HEK293T (cell line): Measurements from ENCODE around the gene MRPL41.
"Not testable (repeated sequence)": the region's sequence is repeated elsewhere in the genome, so short reads cannot be mapped to it uniquely, and the experiment has no call there.

Source experiments
- CTCF ChIA-PET: fragments of 350-600 bp; formaldehyde crosslinking; extraction: SDS; loops from one replicate; lab custom pipeline; 2021; ENCODE audit warnings: antibody characterized with exemption, inconsistent platforms; lab: Yijun Ruan, JAX
- POLR2A ChIA-PET: fragments of 350-600 bp; formaldehyde crosslinking; extraction: SDS; loops from one replicate; lab custom pipeline; 2020; ENCODE audit warnings: antibody characterized with exemption, inconsistent platforms; lab: Yijun Ruan, JAX
- DNase-seq: peaks from one replicate; pipeline ENCODE4 v3.0.0; 2012; ENCODE audit warnings: mixed read lengths; ENCODE audit errors: extremely low spot score
- ARNT ChIP-seq: fragments of 450-650 bp; IDR thresholded peaks from 2 replicates; pipeline ENCODE4 v1.6.1; 2017; ENCODE audit warnings: mild to moderate bottlenecking
- BHLHE40 ChIP-seq: fragments of 450-650 bp; IDR thresholded peaks from 2 replicates; pipeline ENCODE4 v1.6.1; 2016; ENCODE audit warnings: mild to moderate bottlenecking, moderate library complexity, borderline replicate concordance
- CTBP1 ChIP-seq: fragments of 450-650 bp; IDR thresholded peaks from 2 replicates; pipeline ENCODE4 v1.6.1; 2016; ENCODE audit warnings: borderline replicate concordance
- ELF4 ChIP-seq: fragments of 450-650 bp; IDR thresholded peaks from 2 replicates; pipeline ENCODE4 v1.6.1; 2017; ENCODE audit warnings: antibody characterized with exemption
- FOXK2 ChIP-seq: fragments of 450-650 bp; IDR thresholded peaks from 2 replicates; pipeline ENCODE4 v1.6.1; 2016; ENCODE audit warnings: mild to moderate bottlenecking
- FOXM1 ChIP-seq: fragments of 450-650 bp; IDR thresholded peaks from 2 replicates; pipeline ENCODE4 v1.6.1; 2017; ENCODE audit warnings: mild to moderate bottlenecking, borderline replicate concordance
- HDGF ChIP-seq: fragments of 450-650 bp; IDR thresholded peaks from 2 replicates; pipeline ENCODE4 v1.6.1; 2017; ENCODE audit warnings: antibody characterized with exemption, borderline replicate concordance
- L3MBTL2 ChIP-seq: fragments of 450-650 bp; conservative IDR thresholded peaks from 2 replicates; pipeline ENCODE4 v1.6.1; 2016; ENCODE audit warnings: mild to moderate bottlenecking
- LEF1 ChIP-seq: fragments of 450-650 bp; IDR thresholded peaks from 2 replicates; pipeline ENCODE4 v1.6.1; 2017; ENCODE audit warnings: mild to moderate bottlenecking, borderline replicate concordance
- NFRKB ChIP-seq: fragments of 450-650 bp; IDR thresholded peaks from 2 replicates; pipeline ENCODE4 v1.6.1; 2016; ENCODE audit warnings: mild to moderate bottlenecking, moderate library complexity
- PKNOX1 ChIP-seq: fragments of 450-650 bp; IDR thresholded peaks from 2 replicates; pipeline ENCODE4 v1.6.1; 2016
- SP1 ChIP-seq: fragments of 450-650 bp; IDR thresholded peaks from 2 replicates; pipeline ENCODE4 v1.6.1; 2017
- SUZ12 ChIP-seq: fragments of 450-650 bp; IDR thresholded peaks from 2 replicates; pipeline ENCODE4 v1.6.1; 2016; ENCODE audit warnings: mild to moderate bottlenecking
- TARDBP ChIP-seq: fragments of 450-650 bp; IDR thresholded peaks from 2 replicates; pipeline ENCODE4 v1.6.1; 2016
- ZNF384 ChIP-seq: fragments of 450-650 bp; IDR thresholded peaks from 2 replicates; pipeline ENCODE4 v1.6.1; 2016

The MRPL41 gene

GRCh38 chr9:137515338-137515724 is 36.3 kb upstream of the MRPL41 start:
- ChIA-PET POLR2A (no interaction called here), CTCF (no interaction called here)
- no peak for DNase-seq
- TF ChIP-seq FOXK2 (no peak), FOXM1 (no peak), SUZ12 (no peak), PKNOX1 (no peak), LEF1 (no peak)

GRCh38 chr9:137516144-137516917 is 35.3 kb upstream of the MRPL41 start:
- POLR2A ChIA-PET = no interaction called here
- no peak for DNase-seq
- TF ChIP-seq BHLHE40 (no peak), PKNOX1 (no peak), TARDBP (no peak), FOXM1 (no peak), ARNT (no peak), NFRKB (no peak), SP1 (no peak), LEF1 (no peak)
- CTCF ChIA-PET = no interaction called here

DNA sequence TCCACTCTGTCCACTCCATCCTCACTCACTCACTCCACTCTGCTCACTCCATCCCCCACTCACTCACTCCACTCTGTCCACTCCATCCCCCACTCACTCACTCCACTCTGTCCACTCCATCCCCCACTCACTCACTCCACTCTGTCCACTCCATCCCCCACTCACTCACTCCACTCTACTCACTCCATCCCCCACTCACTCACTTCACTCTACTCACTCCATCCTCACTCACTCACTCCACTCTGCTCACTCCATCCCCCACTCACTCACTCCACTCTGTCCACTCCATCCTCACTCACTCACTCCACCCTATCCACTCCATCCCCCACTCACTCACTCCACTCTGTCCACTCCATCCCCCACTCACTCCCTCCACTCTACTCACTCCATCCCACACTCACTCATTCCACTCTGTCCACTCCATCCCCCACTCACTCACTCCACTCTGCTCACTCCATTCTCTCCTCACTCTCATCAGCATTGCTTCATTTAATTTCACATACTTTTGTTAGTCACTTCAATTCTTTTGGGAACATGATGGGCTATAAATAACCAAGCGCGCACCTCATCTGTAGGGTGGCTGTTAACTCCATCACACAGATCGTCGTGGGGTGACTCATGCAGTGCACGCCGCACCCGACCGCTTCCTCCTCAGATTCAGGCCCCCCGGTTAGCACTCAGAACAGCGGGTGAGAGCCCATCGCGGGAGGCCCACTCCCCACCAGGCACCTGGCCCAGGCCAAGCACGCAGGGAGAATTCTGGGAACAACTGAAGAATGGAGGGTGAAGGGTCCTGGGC is 32.8 kb upstream of the MRPL41 start:
- CTCF ChIA-PET, DNase-seq, POLR2A ChIA-PET: not testable (repeated sequence)

DNA sequence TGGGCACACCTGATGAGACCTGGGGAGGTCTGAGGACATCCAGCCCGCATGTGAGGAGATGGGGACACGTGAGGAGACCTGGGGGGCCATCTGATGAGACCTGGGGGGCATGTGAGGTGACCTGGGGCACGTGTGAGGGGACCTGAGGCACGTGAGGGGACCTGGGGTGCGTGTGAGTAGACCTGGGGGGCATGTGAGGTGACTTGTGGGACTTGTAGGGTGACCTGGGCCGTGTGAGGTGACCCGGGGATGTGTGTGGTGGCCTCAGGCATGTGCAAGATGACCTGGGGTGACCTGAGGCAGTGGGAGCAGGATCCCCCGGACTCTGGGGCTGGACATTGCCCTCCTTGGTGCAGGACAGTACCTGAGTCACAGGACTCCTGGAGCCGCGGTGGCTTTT is 32.1 kb upstream of the MRPL41 start:
- no peak for DNase-seq
- TF ChIP-seq ARNT (no peak), TARDBP (no peak), SUZ12 (no peak), HDGF (no peak)
- CTCF ChIA-PET = no interaction called here
- POLR2A ChIA-PET = no interaction called here

- ChIA-PET POLR2A (no interaction called here), CTCF (interaction anchor here (0.6 kb wide), 1 partner anchor 159 kb away, joined by 3 read pairs; no protein-coding TSS in a partner anchor)
These were observed 30.9 kb upstream of the MRPL41 start for GRCh38 chr9:137520614-137521404.

DNA sequence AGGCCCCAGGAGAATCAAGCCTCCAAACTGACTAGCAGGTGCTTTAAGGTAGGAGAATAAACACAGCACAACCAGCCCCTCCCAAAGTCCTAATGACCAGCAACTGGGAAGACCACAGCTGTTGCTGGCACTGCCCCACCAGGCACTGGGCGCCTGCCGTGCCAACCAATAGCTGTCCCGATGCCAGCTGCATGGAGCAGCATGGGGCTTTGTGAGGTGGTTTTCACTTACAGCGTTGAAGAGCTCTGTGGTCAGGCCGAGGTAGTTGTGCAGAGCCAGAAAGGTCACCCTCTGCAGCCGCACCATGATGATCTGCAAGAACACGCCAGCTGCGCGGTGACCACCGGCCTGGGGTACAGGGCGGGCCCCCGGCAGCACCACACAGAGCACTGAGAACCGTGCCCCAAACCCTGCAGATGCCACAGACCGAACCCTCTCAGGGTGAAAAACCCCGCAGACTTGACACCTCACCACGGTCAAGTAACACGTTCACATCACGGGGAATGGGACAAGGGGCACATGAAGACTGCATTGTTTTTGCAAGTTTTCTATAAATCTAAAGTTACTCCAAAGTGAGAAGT is 30.2 kb upstream of the MRPL41 start:
- POLR2A ChIA-PET = no interaction called here
- TF ChIP-seq SUZ12 (no peak), ARNT (no peak), L3MBTL2 (no peak), PKNOX1 (no peak), FOXK2 (no peak), ELF4 (no peak), CTBP1 (no peak), HDGF (no peak)
- CTCF ChIA-PET = no interaction called here

More at GRCh38 chr9:137520614-137521404, 30.9 kb upstream of the MRPL41 start:
- DNase-seq = no peak
- TF ChIP-seq NFRKB = no peak
- no peak for TF ChIP-seq ZNF384
- TF ChIP-seq PKNOX1 = no peak
- TF ChIP-seq L3MBTL2 = no peak
- TF ChIP-seq SUZ12 = no peak
- no peak for TF ChIP-seq HDGF

More for the DNA sequence above, 30.2 kb upstream of the MRPL41 start:
- no peak for DNase-seq
